ENCODE measurements around the gene ASTL.

- TF ChIP-seq CTCF (IDR thresholded peaks at IDR 0.05; ENCODE audit: extremely low read depth in 1 of 2, insufficient read depth in 1 of 2, low read depth in 1 of 2, low read length in 2 of 2) (no peak), POLR2A (IDR thresholded peaks at IDR 0.05; ENCODE audit: low read depth, low read length) (no peak), POLR2AphosphoS5 (IDR thresholded peaks at IDR 0.05; ENCODE audit: insufficient read depth, low read depth, low read length) (no peak), MYC (IDR thresholded peaks at IDR 0.05; ENCODE audit: low read depth, low read length) (no peak), EZH2 (IDR thresholded peaks at IDR 0.05; ENCODE audit: borderline replicate concordance, low read depth, low read length, severe bottlenecking) (no peak), MAX (IDR thresholded peaks at IDR 0.05; ENCODE audit: insufficient read depth, insufficient read length) (no peak), JUN (IDR thresholded peaks at IDR 0.05; ENCODE audit: borderline replicate concordance, insufficient read depth, insufficient read length, low read depth) (no peak), FOS (IDR thresholded peaks at IDR 0.05; ENCODE audit: borderline replicate concordance, insufficient read depth, low read length) (no peak), GATA2 (IDR thresholded peaks at IDR 0.05; ENCODE audit: insufficient read depth, insufficient read length, low read depth, low read length) (no peak)
These were observed 6.2 kb downstream of the ASTL start for GRCh38 chr2:96131813-96132745.

All from endothelial cell of umbilical vein (primary cell).